ENCODE data around the gene GLCE.

GLCE gene

DNA sequence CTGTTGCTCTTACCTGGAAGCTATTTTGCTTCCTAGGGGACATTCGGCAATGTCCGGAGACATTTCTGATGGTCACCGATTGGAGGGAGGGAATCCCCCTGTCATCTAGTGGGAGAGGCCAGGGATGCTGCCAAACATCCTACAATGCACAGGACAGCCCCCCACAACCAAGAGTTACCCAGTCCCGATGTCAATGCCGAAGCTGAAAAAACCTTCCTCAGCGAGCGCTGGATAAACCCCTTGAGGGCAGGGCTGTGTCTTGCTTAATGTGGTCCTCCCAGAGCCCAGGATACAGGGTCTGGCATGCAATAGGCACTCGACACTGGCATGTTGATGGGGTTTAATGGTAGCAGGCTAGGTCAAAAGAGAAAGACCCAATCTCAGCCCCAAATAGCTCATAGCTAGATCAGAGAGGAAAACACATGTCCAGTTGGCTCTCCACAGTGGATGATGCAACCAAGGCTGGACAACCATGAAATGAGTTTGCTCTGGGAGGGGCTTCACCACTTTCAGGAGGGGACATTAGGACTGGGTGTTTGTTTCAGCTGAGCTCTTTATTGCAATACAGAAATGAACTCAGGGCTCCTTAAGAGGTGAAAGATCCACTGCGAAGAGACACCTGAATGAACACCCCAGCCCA, 121.8 kb downstream of the GLCE start:
- TF ChIP-seq RARB (CRISPR knock-in tag; IDR thresholded peaks at IDR 0.05) (no peak), ZNF70 (CRISPR knock-in tag; IDR thresholded peaks at IDR 0.05) (no peak), GLIS3 (CRISPR knock-in tag; IDR thresholded peaks at IDR 0.05) (no peak), TCF4 (CRISPR knock-in tag; IDR thresholded peaks at IDR 0.05; ENCODE audit: borderline replicate concordance) (no peak), ARNTL (CRISPR knock-in tag; IDR thresholded peaks at IDR 0.05; ENCODE audit: borderline replicate concordance, low read depth) (no peak), SNAI2 (CRISPR knock-in tag; IDR thresholded peaks at IDR 0.05) (no peak), CSDC2 (CRISPR knock-in tag; IDR thresholded peaks at IDR 0.05) (no peak), PPARA (CRISPR knock-in tag; IDR thresholded peaks at IDR 0.05; ENCODE audit: borderline replicate concordance) (no peak), ZC3H10 (CRISPR knock-in tag; IDR thresholded peaks at IDR 0.05) (no peak), BACH2 (CRISPR knock-in tag; IDR thresholded peaks at IDR 0.05; ENCODE audit: borderline replicate concordance) (no peak)
- no peak for ATAC-seq

DNA sequence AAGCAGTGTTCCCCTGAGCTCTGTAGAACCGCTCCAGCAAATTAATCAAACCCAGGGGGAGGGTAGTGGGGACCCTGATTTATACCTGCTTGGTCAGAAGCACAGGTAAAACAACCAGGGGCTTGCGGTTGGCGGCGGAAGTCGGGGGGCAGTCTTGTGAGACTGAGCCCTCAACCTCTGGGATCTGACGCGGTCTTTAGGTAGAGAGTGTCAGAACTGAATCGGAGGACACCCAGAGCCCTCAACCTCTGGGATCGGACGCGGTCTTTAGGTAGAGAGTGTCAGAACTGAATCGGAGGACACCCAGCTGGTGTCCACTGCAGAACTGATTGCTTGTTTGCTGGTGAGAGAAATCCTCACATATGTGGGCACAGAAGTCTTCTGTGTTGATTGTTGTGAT, 125.4 kb downstream of the GLCE start:
- TF ChIP-seq ARNTL (CRISPR knock-in tag; IDR thresholded peaks at IDR 0.05; ENCODE audit: borderline replicate concordance, low read depth), result no peak
- no peak for TF ChIP-seq BACH2 (CRISPR knock-in tag; IDR thresholded peaks at IDR 0.05; ENCODE audit: borderline replicate concordance)
- TF ChIP-seq, protein P1, sequence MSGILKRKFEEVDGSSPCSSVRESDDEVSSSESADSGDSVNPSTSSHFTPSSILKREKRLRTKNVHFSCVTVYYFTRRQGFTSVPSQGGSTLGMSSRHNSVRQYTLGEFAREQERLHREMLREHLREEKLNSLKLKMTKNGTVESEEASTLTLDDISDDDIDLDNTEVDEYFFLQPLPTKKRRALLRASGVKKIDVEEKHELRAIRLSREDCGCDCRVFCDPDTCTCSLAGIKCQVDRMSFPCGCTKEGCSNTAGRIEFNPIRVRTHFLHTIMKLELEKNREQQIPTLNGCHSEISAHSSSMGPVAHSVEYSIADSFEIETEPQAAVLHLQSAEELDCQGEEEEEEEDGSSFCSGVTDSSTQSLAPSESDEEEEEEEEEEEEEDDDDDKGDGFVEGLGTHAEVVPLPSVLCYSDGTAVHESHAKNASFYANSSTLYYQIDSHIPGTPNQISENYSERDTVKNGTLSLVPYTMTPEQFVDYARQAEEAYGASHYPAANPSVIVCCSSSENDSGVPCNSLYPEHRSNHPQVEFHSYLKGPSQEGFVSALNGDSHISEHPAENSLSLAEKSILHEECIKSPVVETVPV (CRISPR knock-in tag; IDR thresholded peaks at IDR 0.05), result no peak
- TF ChIP-seq, protein P2, sequence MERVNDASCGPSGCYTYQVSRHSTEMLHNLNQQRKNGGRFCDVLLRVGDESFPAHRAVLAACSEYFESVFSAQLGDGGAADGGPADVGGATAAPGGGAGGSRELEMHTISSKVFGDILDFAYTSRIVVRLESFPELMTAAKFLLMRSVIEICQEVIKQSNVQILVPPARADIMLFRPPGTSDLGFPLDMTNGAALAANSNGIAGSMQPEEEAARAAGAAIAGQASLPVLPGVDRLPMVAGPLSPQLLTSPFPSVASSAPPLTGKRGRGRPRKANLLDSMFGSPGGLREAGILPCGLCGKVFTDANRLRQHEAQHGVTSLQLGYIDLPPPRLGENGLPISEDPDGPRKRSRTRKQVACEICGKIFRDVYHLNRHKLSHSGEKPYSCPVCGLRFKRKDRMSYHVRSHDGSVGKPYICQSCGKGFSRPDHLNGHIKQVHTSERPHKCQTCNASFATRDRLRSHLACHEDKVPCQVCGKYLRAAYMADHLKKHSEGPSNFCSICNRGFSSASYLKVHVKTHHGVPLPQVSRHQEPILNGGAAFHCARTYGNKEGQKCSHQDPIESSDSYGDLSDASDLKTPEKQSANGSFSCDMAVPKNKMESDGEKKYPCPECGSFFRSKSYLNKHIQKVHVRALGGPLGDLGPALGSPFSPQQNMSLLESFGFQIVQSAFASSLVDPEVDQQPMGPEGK (CRISPR knock-in tag; IDR thresholded peaks at IDR 0.05; ENCODE audit: borderline replicate concordance), result no peak
- no peak for TF ChIP-seq ZNF70 (CRISPR knock-in tag; IDR thresholded peaks at IDR 0.05)
- ATAC-seq, result no peak

DNA sequence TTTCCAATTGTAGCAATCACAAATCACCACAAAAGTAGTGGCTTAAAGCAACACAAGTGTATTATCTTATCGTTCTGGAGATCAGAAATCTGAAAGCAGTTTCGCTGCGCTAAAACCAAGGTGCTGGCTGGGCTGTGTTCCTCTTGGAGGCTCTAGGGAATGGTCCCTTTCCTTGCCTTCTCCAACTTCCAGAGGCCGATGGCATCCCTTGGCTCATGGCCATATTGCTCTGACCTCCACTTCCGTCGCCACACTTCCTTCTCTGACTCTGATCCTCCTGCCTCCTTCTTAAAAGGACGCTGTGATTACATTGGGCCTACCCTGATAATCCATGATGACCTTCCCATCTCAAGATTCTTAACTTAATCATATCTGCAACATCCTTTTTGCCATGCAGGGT, 127.6 kb downstream of the GLCE start:
- TF ChIP-seq, protein P2 (CRISPR knock-in tag; IDR thresholded peaks at IDR 0.05; ENCODE audit: borderline replicate concordance), result no peak
- no peak for TF ChIP-seq PPARA (CRISPR knock-in tag; IDR thresholded peaks at IDR 0.05; ENCODE audit: borderline replicate concordance)
- TF ChIP-seq ZFP30 (CRISPR knock-in tag; IDR thresholded peaks at IDR 0.05), result no peak
- no peak for TF ChIP-seq GLIS3 (CRISPR knock-in tag; IDR thresholded peaks at IDR 0.05)
- TF ChIP-seq ZFP3 (CRISPR knock-in tag; IDR thresholded peaks at IDR 0.05), result no peak
- TF ChIP-seq SNAI2 (CRISPR knock-in tag; IDR thresholded peaks at IDR 0.05), result no peak
- no peak for TF ChIP-seq ZC3H10 (CRISPR knock-in tag; IDR thresholded peaks at IDR 0.05)
- TF ChIP-seq ZNF565 (CRISPR knock-in tag; conservative IDR thresholded peaks at IDR 0.05; ENCODE audit: low read depth), result no peak
- ATAC-seq, result no peak

DNA sequence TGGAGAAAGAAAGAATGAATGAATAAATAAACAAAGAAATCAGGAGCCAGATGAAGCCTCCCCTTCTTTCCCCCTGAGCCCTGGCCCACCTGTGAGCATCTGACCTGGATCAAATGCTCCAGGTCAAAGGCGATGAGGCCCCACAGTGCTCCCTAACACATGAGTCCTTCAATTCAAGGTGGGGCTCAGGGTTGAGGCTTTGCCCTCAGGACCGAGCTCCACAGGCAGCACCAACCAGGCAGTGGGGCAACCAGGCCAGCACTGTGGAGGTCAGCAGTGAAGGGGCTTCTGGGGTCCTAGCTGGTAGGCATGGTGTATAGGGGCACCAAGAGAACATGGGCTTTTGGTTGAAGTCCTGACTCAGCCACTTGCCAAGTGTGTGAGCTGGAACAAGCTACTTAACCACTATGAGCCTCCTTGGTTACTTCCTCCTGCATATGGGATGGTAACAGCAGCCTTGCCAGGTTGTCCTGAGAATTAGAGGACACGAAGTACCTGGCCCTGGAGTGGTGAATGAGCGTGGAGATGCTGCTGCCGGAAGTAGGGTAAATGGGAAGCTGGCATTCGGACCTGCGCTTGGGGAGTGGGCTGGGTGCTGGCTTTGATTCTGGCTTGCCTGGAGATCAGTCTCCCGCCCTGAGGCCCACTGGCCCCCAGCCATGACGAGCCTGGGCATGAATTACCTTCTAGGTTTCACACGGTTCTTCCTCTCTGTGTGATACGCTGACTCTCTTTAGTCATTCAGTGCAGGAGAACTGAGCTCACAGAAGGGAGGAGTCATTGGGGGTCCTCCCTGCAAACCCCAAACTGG, 128.3 kb downstream of the GLCE start:
- no peak for ATAC-seq

More for the DNA sequence above, 128.3 kb downstream of the GLCE start:
- TF ChIP-seq OSR1 (CRISPR knock-in tag; IDR thresholded peaks at IDR 0.05) (no peak), GLIS3 (CRISPR knock-in tag; IDR thresholded peaks at IDR 0.05) (no peak), ZC3H10 (CRISPR knock-in tag; IDR thresholded peaks at IDR 0.05) (no peak), PPARA (CRISPR knock-in tag; IDR thresholded peaks at IDR 0.05; ENCODE audit: borderline replicate concordance) (no peak), ESRRG (CRISPR knock-in tag; IDR thresholded peaks at IDR 0.05) (no peak), ISL1 (CRISPR knock-in tag; IDR thresholded peaks at IDR 0.05) (no peak), ZNF8 (CRISPR knock-in tag; IDR thresholded peaks at IDR 0.05) (no peak), ZFP30 (CRISPR knock-in tag; IDR thresholded peaks at IDR 0.05) (no peak)
- TF ChIP-seq, protein P1 (CRISPR knock-in tag; IDR thresholded peaks at IDR 0.05), result no peak
- TF ChIP-seq, protein P3, sequence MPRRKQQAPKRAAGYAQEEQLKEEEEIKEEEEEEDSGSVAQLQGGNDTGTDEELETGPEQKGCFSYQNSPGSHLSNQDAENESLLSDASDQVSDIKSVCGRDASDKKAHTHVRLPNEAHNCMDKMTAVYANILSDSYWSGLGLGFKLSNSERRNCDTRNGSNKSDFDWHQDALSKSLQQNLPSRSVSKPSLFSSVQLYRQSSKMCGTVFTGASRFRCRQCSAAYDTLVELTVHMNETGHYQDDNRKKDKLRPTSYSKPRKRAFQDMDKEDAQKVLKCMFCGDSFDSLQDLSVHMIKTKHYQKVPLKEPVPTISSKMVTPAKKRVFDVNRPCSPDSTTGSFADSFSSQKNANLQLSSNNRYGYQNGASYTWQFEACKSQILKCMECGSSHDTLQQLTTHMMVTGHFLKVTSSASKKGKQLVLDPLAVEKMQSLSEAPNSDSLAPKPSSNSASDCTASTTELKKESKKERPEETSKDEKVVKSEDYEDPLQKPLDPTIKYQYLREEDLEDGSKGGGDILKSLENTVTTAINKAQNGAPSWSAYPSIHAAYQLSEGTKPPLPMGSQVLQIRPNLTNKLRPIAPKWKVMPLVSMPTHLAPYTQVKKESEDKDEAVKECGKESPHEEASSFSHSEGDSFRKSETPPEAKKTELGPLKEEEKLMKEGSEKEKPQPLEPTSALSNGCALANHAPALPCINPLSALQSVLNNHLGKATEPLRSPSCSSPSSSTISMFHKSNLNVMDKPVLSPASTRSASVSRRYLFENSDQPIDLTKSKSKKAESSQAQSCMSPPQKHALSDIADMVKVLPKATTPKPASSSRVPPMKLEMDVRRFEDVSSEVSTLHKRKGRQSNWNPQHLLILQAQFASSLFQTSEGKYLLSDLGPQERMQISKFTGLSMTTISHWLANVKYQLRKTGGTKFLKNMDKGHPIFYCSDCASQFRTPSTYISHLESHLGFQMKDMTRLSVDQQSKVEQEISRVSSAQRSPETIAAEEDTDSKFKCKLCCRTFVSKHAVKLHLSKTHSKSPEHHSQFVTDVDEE (CRISPR knock-in tag; IDR thresholded peaks at IDR 0.05), result no peak
- TF ChIP-seq, protein P4, sequence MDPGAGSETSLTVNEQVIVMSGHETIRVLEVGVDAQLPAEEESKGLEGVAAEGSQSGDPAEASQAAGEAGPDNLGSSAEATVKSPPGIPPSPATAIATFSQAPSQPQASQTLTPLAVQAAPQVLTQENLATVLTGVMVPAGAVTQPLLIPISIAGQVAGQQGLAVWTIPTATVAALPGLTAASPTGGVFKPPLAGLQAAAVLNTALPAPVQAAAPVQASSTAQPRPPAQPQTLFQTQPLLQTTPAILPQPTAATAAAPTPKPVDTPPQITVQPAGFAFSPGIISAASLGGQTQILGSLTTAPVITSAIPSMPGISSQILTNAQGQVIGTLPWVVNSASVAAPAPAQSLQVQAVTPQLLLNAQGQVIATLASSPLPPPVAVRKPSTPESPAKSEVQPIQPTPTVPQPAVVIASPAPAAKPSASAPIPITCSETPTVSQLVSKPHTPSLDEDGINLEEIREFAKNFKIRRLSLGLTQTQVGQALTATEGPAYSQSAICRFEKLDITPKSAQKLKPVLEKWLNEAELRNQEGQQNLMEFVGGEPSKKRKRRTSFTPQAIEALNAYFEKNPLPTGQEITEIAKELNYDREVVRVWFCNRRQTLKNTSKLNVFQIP (CRISPR knock-in tag; IDR thresholded peaks at IDR 0.05; ENCODE audit: borderline replicate concordance, low read depth), result no peak

Data from SK-N-SH treated with all-trans-retinoic acid at 6 μM for 48 hours (cell line).